ENCODE results near the gene BOLL. TPM values are rescaled to one million over a fixed set of nuclear protein-coding genes. Genes with fewer than 3 reads are reported as not detected.

BOLL gene
- total and polyA plus RNA-seq, 2 donors (not counting 1 experiment from before 2014, with no cell fraction given), result not detected

DNA sequence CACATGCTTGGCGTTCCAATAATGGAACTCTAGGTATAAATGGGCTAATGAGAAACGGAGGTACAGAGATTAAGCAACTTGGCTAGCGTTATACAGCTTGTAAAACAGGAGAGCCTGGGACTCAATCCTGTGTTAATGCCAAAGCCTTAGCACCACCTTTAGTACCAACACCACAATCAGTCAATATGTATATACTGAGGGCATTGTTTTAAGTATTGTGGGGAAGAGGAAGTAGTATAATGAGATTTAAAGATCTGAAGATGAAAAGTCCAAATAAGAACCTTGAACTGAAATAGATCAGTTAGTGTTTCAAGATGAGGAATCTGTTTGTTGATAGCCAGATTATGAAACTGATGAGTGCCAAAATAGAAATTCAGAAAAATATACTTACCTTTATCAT lies 71.8 kb downstream of the BOLL start:
- Histone ChIP-seq H3K9ac (ENCODE audit: low read length) (no peak overlapping the region), H3K4me3 (ENCODE audit: control extremely low read depth in 1 of 5, extremely low read depth in 1 of 5, insufficient read depth in 1 of 5, low read depth in 2 of 5, low read length in 4 of 5) (no peak overlapping the region), H3K79me2 (ENCODE audit: control insufficient read depth, insufficient read depth, low read length) (peaks cover 15% of the 10 kb centered on the region), H3K4me2 (replicated peaks; ENCODE audit: low read depth, low read length, poor library complexity, severe bottlenecking) (no peak overlapping the region), H3K27ac (ENCODE audit: low read length in 2 of 2) (no peak overlapping the region), H3K4me1 (ENCODE audit: control insufficient read depth in 2 of 2, insufficient read depth in 2 of 2, low read length in 2 of 2) (peaks cover 9 to 13% of the 10 kb centered on the region in 2 donors), H3K9me3 (ENCODE audit: control extremely low read depth in 1 of 3, control insufficient read depth in 2 of 3, insufficient read depth in 1 of 3, low read length in 2 of 3) (no peaks in the 10 kb centered on the region), H4K20me1 (ENCODE audit: control insufficient read depth, insufficient read depth, low read length, poor library complexity, severe bottlenecking) (peaks cover 14% of the 10 kb centered on the region), H3K27me3 (replicated peaks in 1 of 4; ENCODE audit: control extremely low read depth in 1 of 4, control insufficient read depth in 3 of 4, insufficient read depth in 4 of 4, low read length in 3 of 4) (no peaks in the 10 kb centered on the region), H3K36me3 (replicated peaks in 1 of 2; ENCODE audit: control extremely low read depth in 1 of 2, control insufficient read depth in 1 of 2, extremely low read depth in 1 of 2, insufficient read depth in 2 of 2, low read length in 1 of 2) (peaks cover 6% of the 10 kb centered on the region in 2 experiments), H2AFZ (ENCODE audit: insufficient read depth, low read depth, low read length, poor library complexity, severe bottlenecking) (no peak overlapping the region)
- ChIA-PET POLR2A (no interaction called here), CTCF (no interaction called here)
- intact Hi-C loops (cut with micrococcal nuclease), result no loop called here
- Mint-ChIP-seq H3K27me3 (no peaks in the 10 kb centered on the region), H3K27ac (no peak overlapping the region), H3K4me1 (peaks cover 23% of the 10 kb centered on the region), H3K4me3 (no peak overlapping the region), H3K9me3 (ENCODE audit: insufficient read depth) (no peaks in the 10 kb centered on the region)
- no peak for ATAC-seq (ENCODE audit: low read depth)
- TF ChIP-seq, protein P1, sequence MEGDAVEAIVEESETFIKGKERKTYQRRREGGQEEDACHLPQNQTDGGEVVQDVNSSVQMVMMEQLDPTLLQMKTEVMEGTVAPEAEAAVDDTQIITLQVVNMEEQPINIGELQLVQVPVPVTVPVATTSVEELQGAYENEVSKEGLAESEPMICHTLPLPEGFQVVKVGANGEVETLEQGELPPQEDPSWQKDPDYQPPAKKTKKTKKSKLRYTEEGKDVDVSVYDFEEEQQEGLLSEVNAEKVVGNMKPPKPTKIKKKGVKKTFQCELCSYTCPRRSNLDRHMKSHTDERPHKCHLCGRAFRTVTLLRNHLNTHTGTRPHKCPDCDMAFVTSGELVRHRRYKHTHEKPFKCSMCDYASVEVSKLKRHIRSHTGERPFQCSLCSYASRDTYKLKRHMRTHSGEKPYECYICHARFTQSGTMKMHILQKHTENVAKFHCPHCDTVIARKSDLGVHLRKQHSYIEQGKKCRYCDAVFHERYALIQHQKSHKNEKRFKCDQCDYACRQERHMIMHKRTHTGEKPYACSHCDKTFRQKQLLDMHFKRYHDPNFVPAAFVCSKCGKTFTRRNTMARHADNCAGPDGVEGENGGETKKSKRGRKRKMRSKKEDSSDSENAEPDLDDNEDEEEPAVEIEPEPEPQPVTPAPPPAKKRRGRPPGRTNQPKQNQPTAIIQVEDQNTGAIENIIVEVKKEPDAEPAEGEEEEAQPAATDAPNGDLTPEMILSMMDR (IDR thresholded peaks at IDR 0.05), result no peak
- no peak for TF ChIP-seq EZH2 (IDR thresholded peaks at IDR 0.05; ENCODE audit: borderline replicate concordance, insufficient read depth, low read depth, low read length, poor library complexity, severe bottlenecking)
- no CpG with 5 or more reads among the region's 3 CpGs for WGBS (ENCODE audit: insufficient coverage)
- DNase-seq, result no peak

DNA sequence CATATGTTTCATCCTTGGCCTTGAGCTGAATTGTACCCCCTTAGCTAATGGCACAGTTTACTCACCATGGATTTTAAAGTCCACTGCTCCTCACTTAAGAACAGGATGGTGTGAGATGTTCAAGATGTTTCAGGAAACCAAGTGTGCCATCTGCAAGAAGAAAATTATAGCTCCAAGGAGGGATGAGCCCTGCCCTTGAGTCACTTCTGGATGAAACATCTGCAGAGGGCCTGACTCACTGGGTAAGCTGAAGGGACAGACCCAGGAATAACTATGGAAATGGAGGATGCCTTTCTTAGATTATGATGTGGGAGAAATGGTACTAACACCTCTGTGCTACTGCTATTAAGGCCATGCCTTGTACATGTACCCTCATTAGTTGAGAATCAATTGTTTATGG lies 73.5 kb downstream of the BOLL start:
- peaks cover 22 to 26% of the 10 kb centered on the region in 2 donors for H3K4me1 ChIP-seq (ENCODE audit: control insufficient read depth in 2 of 2, insufficient read depth in 2 of 2, low read length in 2 of 2)
- intact Hi-C loops (cut with micrococcal nuclease), result no loop called here
- POLR2A ChIA-PET, result no interaction called here
- DNase-seq (no peak), ATAC-seq (ENCODE audit: low read depth) (no peak)
- peaks cover 24% of the 10 kb centered on the region for H4K20me1 ChIP-seq (ENCODE audit: control insufficient read depth, insufficient read depth, low read length, poor library complexity, severe bottlenecking)
- no peak overlapping the region for H3K9ac ChIP-seq (ENCODE audit: low read length)
- H3K27ac ChIP-seq (ENCODE audit: low read length in 2 of 2), result no peak overlapping the region
- peaks cover 6% of the 10 kb centered on the region in 2 experiments for H3K36me3 ChIP-seq (replicated peaks in 1 of 2; ENCODE audit: control extremely low read depth in 1 of 2, control insufficient read depth in 1 of 2, extremely low read depth in 1 of 2, insufficient read depth in 2 of 2, low read length in 1 of 2)
- no peaks in the 10 kb centered on the region for H3K9me3 ChIP-seq (ENCODE audit: control extremely low read depth in 1 of 3, control insufficient read depth in 2 of 3, insufficient read depth in 1 of 3, low read length in 2 of 3)
- no peaks in the 10 kb centered on the region for H3K27me3 ChIP-seq (replicated peaks in 1 of 4; ENCODE audit: control extremely low read depth in 1 of 4, control insufficient read depth in 3 of 4, insufficient read depth in 4 of 4, low read length in 3 of 4)
- H3K79me2 ChIP-seq (ENCODE audit: control insufficient read depth, insufficient read depth, low read length), result peaks cover 29% of the 10 kb centered on the region
- H3K27ac Mint-ChIP-seq, result no peak overlapping the region
- H3K4me1 Mint-ChIP-seq, result peaks cover 35% of the 10 kb centered on the region
- TF ChIP-seq, protein P1 (IDR thresholded peaks at IDR 0.05), result no peak
- TF ChIP-seq EZH2 (IDR thresholded peaks at IDR 0.05; ENCODE audit: borderline replicate concordance, insufficient read depth, low read depth, low read length, poor library complexity, severe bottlenecking), result no peak
- no peak overlapping the region for H3K4me2 ChIP-seq (replicated peaks; ENCODE audit: low read depth, low read length, poor library complexity, severe bottlenecking)
- CTCF ChIA-PET, result no interaction called here
- H3K27me3 Mint-ChIP-seq, result no peaks in the 10 kb centered on the region
- no peak overlapping the region for H2AFZ ChIP-seq (ENCODE audit: insufficient read depth, low read depth, low read length, poor library complexity, severe bottlenecking)
- no peak overlapping the region for H3K4me3 ChIP-seq (ENCODE audit: control extremely low read depth in 1 of 5, extremely low read depth in 1 of 5, insufficient read depth in 1 of 5, low read depth in 2 of 5, low read length in 4 of 5)
- H3K4me3 Mint-ChIP-seq, result no peak overlapping the region
- H3K9me3 Mint-ChIP-seq (ENCODE audit: insufficient read depth), result no peaks in the 10 kb centered on the region

Data from B cell (primary cell).